Measurements from ENCODE around the gene TH.

Gene TH

GRCh38 chr11:2163428-2163978 is 8.1 kb downstream of the TH start:
- DNase-seq (ENCODE audit: low read depth in 2 of 2, low spot score in 1 of 2), result no peak

DNA sequence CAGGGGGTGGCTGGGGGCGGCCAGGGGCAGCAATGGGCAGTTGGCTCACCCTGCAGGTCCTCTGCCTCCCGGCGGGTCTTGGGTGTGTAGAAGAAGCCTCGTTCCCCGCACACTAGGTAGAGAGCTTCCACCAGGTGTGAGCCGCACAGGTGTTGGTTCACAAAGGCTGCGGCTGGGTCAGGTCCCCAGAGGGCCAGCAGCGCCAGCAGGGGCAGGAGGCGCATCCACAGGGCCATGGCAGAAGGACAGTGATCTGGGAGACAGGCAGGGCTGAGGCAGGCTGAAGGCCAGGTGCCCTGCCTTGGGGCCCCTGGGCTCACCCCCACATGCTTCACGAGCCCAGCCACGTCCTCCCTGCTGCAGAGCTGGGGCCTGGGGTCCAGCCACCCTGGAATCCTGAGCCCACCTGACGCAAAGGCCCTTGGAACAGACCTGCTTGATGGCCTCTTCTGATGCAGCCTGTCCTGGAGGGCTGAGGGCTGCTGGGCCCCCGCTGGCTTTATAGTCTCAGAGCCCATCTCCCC is 10.8 kb downstream of the TH start, which contains the start of gene INS:
TSS of gene INS (minus strand) at position 474 of the 524 bp plus-strand sequence. CDS start at position 236, 238 bp downstream.
- no peak for DNase-seq (ENCODE audit: low read depth in 2 of 2, low spot score in 1 of 2)

GRCh38 chr11:2159536-2160413 is 11.8 kb downstream of the TH start:
- DNase-seq (ENCODE audit: low read depth in 2 of 2, low spot score in 1 of 2), result no peak

GRCh38 chr11:2158966-2159365 is 12.6 kb downstream of the TH start:
- no peak for DNase-seq (ENCODE audit: low read depth in 2 of 2, low spot score in 1 of 2)

GRCh38 chr11:2158296-2158737 is 13.3 kb downstream of the TH start:
- no peak for DNase-seq (ENCODE audit: low read depth in 2 of 2, low spot score in 1 of 2)

DNA sequence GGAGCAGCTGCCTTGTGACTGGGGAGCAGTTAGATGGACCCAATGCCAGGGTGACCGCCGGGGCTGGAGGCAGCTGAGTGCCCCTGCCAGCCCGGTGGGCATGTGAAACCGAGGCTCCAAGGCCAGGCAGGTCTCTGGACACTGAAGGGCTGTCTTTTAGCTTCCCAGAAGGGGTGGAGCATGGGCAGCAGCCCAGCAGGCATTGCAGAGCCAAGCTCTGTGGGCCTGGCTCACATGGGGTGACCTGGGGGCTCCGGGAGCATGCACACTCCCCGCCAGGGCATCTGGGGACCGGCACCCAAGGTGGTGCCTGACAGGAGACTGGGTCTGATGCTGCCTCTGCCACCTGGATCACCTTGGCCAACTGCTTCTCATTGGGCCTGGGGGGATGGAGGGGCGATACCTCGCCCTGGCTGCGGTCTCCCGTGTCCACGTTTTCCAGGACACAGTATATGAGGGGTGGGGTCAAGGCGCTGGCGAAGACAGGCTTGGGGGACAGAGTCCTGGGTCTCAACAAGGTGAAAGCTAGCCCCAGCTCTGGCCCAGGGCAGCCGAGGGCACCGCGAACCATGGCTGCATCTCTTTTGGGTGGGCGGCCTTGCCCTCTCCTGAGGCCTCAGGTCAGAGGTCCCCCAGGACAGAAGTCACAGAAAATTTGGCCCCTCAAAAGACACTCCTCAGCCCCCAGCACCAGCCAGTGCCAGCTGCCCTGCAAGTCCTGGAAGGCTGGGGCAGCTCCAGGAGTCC is 14.1 kb downstream of the TH start:
- no peak for DNase-seq (ENCODE audit: low read depth in 2 of 2, low spot score in 1 of 2)

DNA sequence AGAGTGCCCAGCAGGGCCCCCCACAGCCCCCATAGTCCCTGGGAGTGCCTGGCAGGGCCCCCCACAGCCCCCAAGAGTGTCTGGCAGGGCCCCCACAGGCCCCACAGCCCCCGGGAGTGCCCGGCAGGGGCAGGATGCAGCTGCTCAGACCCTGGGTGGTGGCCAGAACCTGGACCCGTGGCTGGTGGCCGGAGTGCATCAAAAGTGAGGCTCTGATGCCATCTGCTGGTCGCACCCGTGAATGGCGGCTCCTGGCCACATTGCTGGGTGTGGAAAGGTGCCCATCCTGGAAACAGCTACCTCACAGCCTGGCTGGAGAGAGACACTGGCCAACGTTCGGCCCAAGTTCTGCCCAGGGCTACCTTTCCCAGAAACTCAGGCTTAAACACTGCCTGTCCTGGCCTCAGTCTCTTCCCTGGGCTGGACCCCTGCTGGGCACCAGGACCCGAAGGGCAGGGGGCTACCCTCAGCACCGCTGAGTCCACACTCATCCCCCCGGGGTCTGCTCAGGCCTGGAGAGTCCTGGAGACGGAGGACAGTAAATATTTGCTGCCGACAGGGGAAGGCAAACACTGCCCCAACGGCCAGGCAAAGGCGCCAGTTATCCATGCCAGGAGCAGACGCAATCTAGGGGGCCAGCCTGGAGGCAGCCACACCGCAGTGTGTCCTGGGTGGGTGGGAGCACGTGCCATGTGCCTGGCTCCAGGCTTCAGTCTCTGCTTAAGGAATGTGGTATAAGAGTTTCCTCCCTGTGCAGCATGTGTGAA is 15.0 kb downstream of the TH start:
- DNase-seq (ENCODE audit: low read depth in 2 of 2, low spot score in 1 of 2), result peak in 1 of 2 donors; percentile 21

DNA sequence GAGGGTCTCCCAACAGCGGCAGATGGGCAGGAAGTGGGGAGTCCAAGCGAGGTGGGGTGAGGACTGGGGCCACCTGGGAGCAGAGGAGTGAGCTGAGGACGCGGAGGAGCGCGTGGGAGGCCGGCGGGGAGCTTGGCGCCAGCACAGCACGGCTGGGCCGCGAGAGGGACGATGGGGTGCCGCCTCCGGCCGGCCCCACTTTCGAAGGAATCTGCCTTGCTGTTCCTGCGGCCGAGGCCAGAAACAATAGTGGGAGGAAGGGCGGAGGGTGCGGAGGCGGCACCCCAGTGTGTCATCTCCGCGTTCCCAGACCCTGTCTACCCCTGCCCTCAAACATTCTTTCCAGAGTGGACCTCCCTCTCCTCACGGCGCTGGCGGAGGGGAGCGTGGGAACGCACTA is 16.1 kb downstream of the TH start:
- no peak for DNase-seq (ENCODE audit: low read depth in 2 of 2, low spot score in 1 of 2)

DNA sequence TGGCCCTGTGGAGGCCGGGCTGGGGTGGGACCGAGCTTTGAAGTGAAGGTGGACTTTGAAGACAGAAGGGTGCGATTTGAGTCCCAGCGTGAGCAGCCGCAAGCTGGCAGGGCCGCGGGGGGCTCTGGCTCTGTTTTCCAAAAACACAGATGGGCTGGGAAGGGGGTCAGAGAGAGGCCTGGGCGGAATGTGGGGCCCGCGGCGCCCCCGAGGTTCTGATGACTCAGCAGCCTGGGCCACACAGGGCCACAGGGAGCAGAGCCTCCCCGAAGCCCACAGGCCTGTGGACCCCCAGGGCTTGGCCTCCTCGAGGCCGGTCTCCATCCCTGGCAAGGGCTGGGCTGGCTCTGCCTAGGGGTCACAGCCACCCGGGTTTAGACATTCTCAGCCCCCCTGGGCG is 16.7 kb downstream of the TH start:
- DNase-seq (ENCODE audit: low read depth in 2 of 2, low spot score in 1 of 2), result no peak

DNA sequence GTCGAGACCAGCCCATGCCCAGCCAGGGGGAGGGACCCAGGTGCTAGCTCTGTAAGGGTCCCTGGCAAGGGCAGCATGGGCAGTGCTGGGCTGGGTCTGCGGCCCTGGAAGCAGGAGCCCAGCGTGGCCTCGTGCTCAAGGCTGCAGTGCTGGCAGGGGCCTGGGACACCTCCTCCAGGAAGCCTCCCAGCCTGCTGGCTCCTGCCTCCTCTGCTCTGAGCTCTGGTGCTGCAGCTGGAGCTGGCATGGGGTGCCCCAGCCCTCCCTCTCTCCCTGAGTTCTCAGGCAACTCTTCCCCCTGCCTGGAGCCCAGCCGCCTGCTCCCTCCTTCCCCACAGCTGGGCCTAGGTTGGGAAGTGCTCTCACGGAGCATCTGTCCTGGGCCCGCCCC is 17.4 kb downstream of the TH start:
- no peak for DNase-seq (ENCODE audit: low read depth in 2 of 2, low spot score in 1 of 2)

- no peak for DNase-seq (ENCODE audit: low read depth in 2 of 2, low spot score in 1 of 2)
Measured at GRCh38 chr11:2153581-2154194, 17.9 kb downstream of the TH start.

- DNase-seq (ENCODE audit: low read depth in 2 of 2, low spot score in 1 of 2), result peak; percentile 51 to 67
Measured at GRCh38 chr11:2151500-2152257, 19.9 kb downstream of the TH start.

DNA sequence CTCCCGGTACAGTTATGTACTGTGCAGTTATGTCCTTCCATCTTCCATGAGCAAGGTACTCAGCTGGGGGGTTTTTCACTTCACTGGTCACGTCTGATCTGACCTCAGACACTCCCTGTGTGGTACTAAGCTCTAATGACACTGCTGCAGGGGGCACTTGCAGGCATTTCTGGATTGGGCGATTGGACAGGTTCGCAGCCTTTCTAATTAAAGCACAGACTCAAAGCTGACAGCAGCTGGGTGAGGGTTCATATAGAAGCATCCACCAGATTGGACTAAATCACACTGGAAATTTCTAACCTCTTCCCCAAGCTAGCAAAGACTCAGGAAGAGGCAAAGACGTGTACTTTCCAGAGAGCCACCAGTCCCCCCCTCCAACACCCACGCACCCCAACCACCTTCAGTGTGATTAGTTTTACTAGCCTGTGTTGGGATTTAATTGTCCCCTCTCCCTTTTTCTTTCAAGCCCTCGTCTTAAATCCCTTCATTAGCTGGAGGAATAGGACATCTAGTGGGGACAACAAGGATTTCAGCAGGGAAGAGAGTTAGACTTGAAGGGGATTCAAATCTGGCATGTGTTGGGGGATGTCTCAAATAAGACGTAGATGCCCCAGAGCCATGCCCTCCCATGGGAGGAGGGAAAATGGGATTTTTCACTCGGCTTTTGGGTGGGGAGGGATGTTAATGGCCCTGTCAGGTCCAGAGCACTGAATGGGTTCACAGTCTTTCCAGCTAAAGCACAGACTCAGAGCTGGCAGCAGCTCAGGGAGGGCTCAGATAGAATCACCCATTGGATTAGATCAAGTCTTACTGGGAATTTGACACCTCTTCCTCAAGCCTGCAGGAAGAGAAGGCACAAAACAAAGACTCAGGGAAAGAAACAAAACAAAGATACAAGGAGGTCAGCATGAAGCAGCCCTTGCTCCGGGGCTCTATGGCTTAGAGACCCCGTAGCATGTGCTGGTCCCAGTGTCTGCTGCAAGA is 21.5 kb downstream of the TH start:
- no peak for DNase-seq (ENCODE audit: low read depth in 2 of 2, low spot score in 1 of 2)

GRCh38 chr11:2149460-2149859 is 22.2 kb downstream of the TH start:
- DNase-seq (ENCODE audit: low read depth in 2 of 2, low spot score in 1 of 2), result no peak

DNA sequence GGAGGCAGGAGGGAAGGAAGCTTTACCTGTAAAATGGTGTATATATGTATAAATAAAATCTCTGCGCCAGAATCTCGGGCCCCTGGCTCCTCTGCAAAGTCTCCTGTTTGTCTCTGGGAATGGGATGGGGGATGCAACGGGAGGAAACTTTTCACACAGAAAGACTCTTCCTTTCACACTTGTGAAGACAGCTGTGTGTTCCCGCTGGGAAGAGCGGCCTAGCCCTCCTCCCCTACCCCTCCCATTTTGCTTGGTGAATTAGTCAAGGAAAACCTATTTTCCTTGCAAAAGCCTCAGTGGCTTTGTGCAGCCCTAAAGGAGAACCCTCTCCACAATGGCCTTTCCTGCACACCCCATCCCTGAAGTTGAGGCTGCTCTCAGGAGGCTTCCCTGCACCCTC is 23.0 kb downstream of the TH start:
- no peak for DNase-seq (ENCODE audit: low read depth in 2 of 2, low spot score in 1 of 2)

DNA sequence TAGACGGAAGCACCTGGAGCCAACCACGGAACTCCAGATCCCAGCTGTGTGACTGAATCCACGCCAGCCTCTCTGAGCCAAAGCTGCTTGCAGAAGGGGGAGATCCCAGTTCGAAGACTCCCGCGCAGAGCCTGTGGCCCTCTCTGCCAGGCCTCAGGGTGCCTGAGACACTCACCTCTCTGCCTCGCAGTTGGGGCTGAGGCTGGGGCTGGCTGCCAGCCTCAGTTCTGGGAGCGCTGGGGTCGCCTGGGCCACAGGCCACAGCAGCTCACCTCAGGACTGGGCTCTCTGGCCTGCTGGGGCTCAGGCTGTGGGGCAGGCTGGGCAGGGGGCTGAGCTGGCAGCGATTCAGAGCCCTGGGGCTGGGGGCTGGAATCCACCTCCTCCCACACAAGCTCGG is 24.2 kb downstream of the TH start:
- no peak for DNase-seq (ENCODE audit: low read depth in 2 of 2, low spot score in 1 of 2)

DNA sequence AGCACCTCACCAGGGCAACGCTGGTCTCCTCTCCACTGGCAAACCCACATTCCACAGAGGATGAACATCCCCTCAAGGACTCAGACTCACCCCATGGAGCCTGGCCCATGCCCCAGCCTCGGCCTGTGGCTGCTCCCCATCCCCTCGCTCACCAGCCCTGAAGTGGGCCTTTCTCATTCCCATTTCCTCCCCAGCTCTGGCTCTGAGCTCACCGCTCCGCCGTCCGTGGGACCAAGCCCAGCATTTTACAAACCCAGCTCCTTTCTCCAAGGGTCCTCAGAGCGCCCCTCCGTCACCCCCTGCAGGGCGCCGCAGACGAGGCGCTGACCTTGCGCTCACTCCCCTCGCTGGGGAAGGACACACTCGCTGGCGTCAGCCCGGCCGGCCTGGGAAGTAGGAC is 25.6 kb downstream of the TH start:
- no peak for DNase-seq (ENCODE audit: low read depth in 2 of 2, low spot score in 1 of 2)

- DNase-seq (ENCODE audit: low read depth in 2 of 2, low spot score in 1 of 2), result no peak
Measured at GRCh38 chr11:2144544-2145248, 26.9 kb downstream of the TH start.

All from stimulated activated CD8-positive, alpha-beta memory T cell treated with anti-CD3 and anti-CD28 coated beads, Interleukin-4, amount 100 ng/mL, for 4 hours (primary cell).